BE2C (cell line): ENCODE measurements around the gene APOL6.

Experiments used
- DNase-seq: peaks from one replicate; pipeline ENCODE4 v3.0.0-alpha.2; 2020
- H3K27me3 ChIP-seq: fragments of 250-450 bp; sonication (Bioruptor Pico); 2 replicates; pipeline ENCODE4 v1.5.1; 2020; ENCODE audit warnings: mild to moderate bottlenecking
- H3K36me3 ChIP-seq: fragments of 250-450 bp; sonication (Bioruptor Pico); 2 replicates; pipeline ENCODE4 v1.5.1; 2020; ENCODE audit warnings: mild to moderate bottlenecking
- H3K4me1 ChIP-seq: fragments of 250-450 bp; sonication (Bioruptor Pico); 2 replicates; pipeline ENCODE4 v1.5.1; 2020
- H3K4me3 ChIP-seq: 2 replicates; pipeline ENCODE4 v1.5.1; 2011; ENCODE audit warnings: low read depth, low read length
- H3K9me3 ChIP-seq: fragments of 250-450 bp; sonication (Bioruptor Pico); 2 replicates; pipeline ENCODE4 v1.5.1; 2020
- CTCF ChIP-seq: IDR thresholded peaks from 2 replicates; pipeline ENCODE4 v1.5.1; 2012; ENCODE audit warnings: mild to moderate bottlenecking, low read depth, low read length

APOL6 gene

GRCh38 chr22:35609761-35610160 lies 38.5 kb upstream of the APOL6 start:
- Histone ChIP-seq H3K27me3 (no peaks in the 10 kb centered on the region), H3K4me1 (peaks cover 18% of the 10 kb centered on the region), H3K9me3 (no peaks in the 10 kb centered on the region), H3K36me3 (no peaks in the 10 kb centered on the region), H3K4me3 (no peak overlapping the region)
- DNase-seq: no peak
- no peak for TF ChIP-seq CTCF

- Histone ChIP-seq H3K4me1 (peaks cover 14% of the 10 kb centered on the region), H3K4me3 (no peak overlapping the region), H3K9me3 (no peaks in the 10 kb centered on the region), H3K27me3 (no peaks in the 10 kb centered on the region), H3K36me3 (no peaks in the 10 kb centered on the region)
- no peak for DNase-seq
- no peak for TF ChIP-seq CTCF
These were observed 37.5 kb upstream of the APOL6 start for GRCh38 chr22:35610741-35611140.

GRCh38 chr22:35611200-35611890 lies 36.9 kb upstream of the APOL6 start:
- Histone ChIP-seq H3K9me3 (no peaks in the 10 kb centered on the region), H3K27me3 (no peaks in the 10 kb centered on the region), H3K4me3 (no peak overlapping the region), H3K4me1 (peaks cover 8% of the 10 kb centered on the region), H3K36me3 (no peaks in the 10 kb centered on the region)
- no peak for DNase-seq
- no peak for TF ChIP-seq CTCF

GRCh38 chr22:35611891-35612576 lies 36.2 kb upstream of the APOL6 start:
- Histone ChIP-seq H3K9me3 (no peaks in the 10 kb centered on the region), H3K4me3 (no peak overlapping the region), H3K4me1 (peaks cover 1% of the 10 kb centered on the region), H3K27me3 (no peaks in the 10 kb centered on the region), H3K36me3 (no peaks in the 10 kb centered on the region)
- no peak for TF ChIP-seq CTCF
- DNase-seq: no peak

GRCh38 chr22:35612903-35613302 lies 35.3 kb upstream of the APOL6 start:
- DNase-seq: no peak
- Histone ChIP-seq H3K4me1 (no peaks in the 10 kb centered on the region), H3K9me3 (no peaks in the 10 kb centered on the region), H3K27me3 (no peaks in the 10 kb centered on the region), H3K4me3 (no peak overlapping the region), H3K36me3 (no peaks in the 10 kb centered on the region)
- no peak for TF ChIP-seq CTCF

GRCh38 chr22:35614404-35614803 lies 33.8 kb upstream of the APOL6 start:
- Histone ChIP-seq H3K36me3 (no peaks in the 10 kb centered on the region), H3K9me3 (no peaks in the 10 kb centered on the region), H3K27me3 (no peaks in the 10 kb centered on the region), H3K4me1 (no peaks in the 10 kb centered on the region), H3K4me3 (no peak overlapping the region)
- no peak for TF ChIP-seq CTCF
- DNase-seq: no peak
